COLO668 (cell line): ENCODE results near the gene NFXL1.
A peak's percentile ranks its signal among the peaks of the same experiment; 100 is the strongest.

Source experiments
- DNase-seq: peaks from one replicate; lab custom pipeline; 2025; ENCODE audit not compliant: unreplicated experiment; lab: John Stamatoyannopoulos, UW

Gene NFXL1

DNA sequence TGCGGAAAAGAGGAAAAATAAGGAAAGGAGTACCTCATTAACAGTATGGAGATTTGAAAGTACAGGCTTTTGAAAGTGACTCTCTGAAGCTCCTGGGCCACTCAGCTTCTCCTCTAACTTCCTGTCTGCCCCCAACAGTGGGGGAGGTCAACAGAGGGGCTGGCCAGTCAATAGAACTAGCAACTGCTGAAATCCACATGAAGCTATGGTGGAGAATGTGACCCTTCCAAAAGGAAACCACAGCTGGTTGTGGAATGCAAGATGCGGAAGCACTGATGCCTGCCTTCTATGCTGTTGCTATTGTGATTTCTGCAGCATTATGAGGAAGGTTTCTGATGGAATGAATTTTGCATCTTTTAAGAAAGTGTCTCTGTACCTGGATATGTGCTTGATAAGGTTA, 78.9 kb downstream of the NFXL1 start:
- no peak for DNase-seq

- peak; percentile 80 for DNase-seq
These were observed 83.2 kb downstream of the NFXL1 start for GRCh38 chr4:47831026-47831679.

- no peak for DNase-seq
These were observed 83.9 kb downstream of the NFXL1 start for GRCh38 chr4:47830265-47831025.

DNA sequence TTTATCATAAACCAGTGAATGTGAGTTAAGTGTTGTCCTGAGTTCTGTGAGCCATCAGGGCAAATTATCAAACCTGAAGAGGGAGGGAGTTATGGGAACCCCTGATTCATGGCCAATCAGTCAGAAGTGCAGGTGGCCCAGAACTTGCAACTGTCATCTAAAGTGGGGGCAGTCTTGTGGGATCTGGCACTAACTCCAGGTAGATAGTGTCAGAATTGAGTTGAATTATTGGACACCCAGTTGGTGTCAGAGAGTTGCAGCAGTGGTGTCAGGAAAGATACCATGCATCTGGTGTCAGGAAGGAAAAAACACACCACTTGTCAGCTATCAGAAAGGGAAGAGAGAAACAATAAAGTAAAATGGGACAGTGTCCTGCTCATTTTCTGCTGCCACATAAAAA, 84.9 kb downstream of the NFXL1 start:
- no peak for DNase-seq

DNA sequence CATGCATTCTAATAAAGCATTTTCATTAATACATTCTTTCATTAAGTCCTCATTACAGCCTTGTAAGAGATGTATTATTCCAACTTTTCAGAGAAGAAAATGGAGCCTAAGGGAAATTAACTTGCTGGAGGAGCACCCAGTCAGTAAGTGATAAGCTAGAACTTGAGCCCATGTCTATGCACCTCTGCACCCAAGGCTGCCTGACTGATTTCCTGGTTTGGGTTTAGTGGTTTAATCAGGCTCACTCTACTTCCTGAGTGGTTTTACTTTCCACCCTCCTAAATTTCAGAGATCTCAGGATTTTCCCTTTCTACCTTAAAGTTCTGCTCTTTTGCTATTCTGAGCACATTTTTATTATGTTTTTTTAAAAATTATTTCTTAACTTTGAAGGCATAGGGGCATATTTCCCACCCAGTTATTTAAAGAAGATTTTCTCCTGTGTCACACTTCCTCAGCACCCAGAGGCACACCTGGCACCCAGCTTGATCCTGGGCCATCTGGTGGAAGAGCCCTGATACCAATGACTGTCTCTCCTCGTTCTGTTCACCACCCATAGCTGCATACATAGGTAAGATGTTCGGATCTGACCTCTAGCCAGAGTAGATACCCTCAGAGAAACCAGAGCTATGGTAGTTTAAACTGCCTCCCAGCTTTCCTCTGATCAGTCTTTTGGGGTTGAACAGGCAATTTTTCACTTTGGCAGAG, 86.9 kb downstream of the NFXL1 start:
- no peak for DNase-seq

DNA sequence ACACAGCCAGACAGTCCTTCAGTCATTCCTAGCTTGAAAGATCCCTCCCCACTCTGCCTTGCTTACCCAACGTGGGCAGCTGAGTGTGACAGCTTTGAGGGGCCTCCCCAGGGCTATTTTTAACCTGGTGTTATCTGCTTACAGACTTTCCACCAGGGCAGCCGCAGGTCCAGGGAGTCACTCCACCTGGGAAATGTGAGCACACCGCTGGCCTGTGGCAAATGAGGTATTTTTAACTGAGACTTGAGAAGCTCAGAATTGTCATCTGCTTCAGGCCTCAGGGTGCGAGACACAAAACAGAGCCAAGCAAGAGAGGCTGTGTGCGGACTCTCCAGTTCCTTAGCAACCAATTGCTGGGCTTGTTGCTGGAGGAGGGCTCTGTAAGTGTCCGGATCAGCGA, 89.5 kb downstream of the NFXL1 start:
- DNase-seq = peak; percentile 57

- no peak for DNase-seq
These were observed 95.2 kb downstream of the NFXL1 start for GRCh38 chr4:47819178-47819577.

DNA sequence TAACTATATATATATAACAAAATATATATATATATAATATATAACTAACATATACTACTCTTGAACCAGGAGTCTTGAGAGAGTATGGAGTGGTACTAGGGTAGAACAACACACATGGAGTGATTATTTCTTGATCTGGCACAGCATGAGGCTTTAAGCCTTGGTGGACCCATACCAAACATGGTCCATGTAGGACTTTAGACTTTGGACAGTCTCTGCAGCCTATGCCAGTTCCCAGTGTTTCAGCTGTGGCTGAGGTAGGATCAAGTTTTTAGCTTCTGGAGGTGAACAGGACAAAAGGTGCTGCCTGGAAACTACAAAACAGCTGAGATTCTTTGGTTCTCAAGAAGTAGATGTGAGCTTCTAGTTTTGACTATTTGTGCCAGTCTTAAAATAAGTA, 97.1 kb downstream of the NFXL1 start:
- DNase-seq = no peak

DNA sequence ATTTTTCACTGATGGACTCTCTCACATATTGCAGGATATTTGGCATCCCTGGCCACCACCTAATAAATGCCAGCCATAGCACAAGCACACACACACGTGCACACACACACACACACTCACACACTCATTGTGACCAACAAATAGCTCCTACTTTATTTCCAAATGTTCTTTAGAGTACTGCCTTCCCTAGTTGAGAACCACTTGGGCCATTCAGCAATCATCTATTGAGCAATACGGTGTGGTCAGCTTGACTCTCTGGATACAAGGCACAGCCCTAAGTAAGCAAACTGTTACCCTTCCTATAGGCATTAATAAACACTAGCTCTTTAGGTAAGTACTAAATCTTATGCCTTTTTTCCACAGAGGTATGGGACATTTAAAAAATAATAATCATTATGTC, 97.6 kb downstream of the NFXL1 start:
- DNase-seq = no peak

- no peak for DNase-seq
These were observed 99.6 kb downstream of the NFXL1 start for GRCh38 chr4:47814618-47815295.

GRCh38 chr4:47809654-47810203, 104.7 kb downstream of the NFXL1 start:
- DNase-seq = no peak

DNA sequence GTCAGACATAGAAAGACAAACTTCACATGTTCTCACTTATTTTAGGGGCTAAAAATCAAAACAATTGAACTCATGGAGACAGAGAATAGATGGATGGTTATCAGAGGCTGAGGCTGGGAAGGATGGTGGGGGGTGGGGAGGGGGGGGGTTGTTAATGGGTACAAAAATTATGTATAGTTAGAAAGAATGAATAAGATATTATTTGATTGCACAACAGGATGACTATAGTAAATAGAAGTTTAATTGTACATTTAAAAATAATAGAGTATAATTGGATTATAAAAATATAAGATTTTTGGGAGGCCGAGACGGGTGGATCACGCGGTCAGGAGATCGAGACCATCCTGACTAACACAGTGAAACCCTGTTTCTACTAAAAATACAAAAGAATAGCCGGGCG, 109.8 kb downstream of the NFXL1 start:
- no peak for DNase-seq

DNA sequence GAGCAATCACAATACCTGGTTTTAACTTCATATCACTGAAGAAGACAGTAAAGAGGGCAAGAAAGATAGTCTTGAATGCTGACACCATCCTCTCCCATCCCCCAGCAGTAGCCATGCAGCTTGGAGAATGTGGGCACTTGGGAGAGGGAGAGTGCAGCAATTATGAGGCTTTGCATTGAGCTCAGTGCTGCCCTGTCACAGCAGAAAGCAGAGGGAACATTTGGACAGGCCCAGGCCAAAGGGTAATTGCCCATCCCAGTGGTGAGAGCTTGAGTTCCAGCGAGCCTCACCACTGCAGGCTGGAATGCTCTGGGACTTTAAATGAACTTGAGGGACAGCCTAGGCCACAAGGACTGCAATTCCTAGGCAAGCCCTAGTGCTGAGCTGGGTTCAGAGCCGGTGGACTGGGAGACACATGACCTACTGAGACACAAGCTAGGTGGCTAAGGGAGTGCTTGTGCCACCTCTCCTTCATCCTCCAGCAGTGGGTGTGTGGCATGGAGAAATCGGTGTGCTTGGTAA, 112.8 kb downstream of the NFXL1 start:
- DNase-seq = no peak

GRCh38 chr4:47798165-47798564, 116.2 kb downstream of the NFXL1 start:
- no peak for DNase-seq
